Measurements from ENCODE around the gene HTRA1. TPM values are rescaled to one million over a fixed set of nuclear protein-coding genes. Genes with fewer than 3 reads are reported as not detected.

Gene HTRA1
- total RNA-seq, 1 experiment from 2014 or later, result 0.17 TPM

GRCh38 chr10:122493761-122494160 is 32.4 kb downstream of the HTRA1 start:
- CTCF ChIA-PET, result interaction anchor here (0.7 kb wide), 2 partner anchors 21 to 124 kb away, joined by 3 to 5 read pairs; no protein-coding TSS in a partner anchor
- no peaks in the 10 kb centered on the region for H3K27me3 ChIP-seq (replicated peaks; ENCODE audit: insufficient read depth, low read depth, low read length, poor library complexity)
- POLR2A ChIA-PET (ENCODE audit: low non-redundant PET), result no interaction called here
- no peak overlapping the region for H3K27ac ChIP-seq (ENCODE audit: low read depth, low read length, poor library complexity, severe bottlenecking)
- TF ChIP-seq CTCF (conservative IDR thresholded peaks at IDR 0.05; ENCODE audit: low read depth, low read length), result no peak
- no peak for TF ChIP-seq EZH2 (IDR thresholded peaks at IDR 0.05; ENCODE audit: borderline replicate concordance, low read depth, low read length, poor library complexity, severe bottlenecking)
- BruUV-seq (replicated peaks), result no TSS peak
- DNase-seq (ENCODE audit: low spot score), result no peak
- peaks cover 9% of the 10 kb centered on the region for H3K4me1 ChIP-seq (ENCODE audit: insufficient read depth, low read length, poor library complexity, severe bottlenecking)
- intact Hi-C loops (cut with micrococcal nuclease; ENCODE audit: unreplicated experiment), result no loop called here
- H3K4me3 ChIP-seq (ENCODE audit: low read depth, low read length, poor library complexity, severe bottlenecking), result no peak overlapping the region
- H3K9me3 ChIP-seq (ENCODE audit: low read depth, low read length, poor library complexity, severe bottlenecking), result no peaks in the 10 kb centered on the region
- H3K36me3 ChIP-seq (ENCODE audit: insufficient read depth, low read length, poor library complexity, severe bottlenecking), result no peaks in the 10 kb centered on the region

- Histone ChIP-seq H3K27me3 (replicated peaks; ENCODE audit: insufficient read depth, low read depth, low read length, poor library complexity) (no peaks in the 10 kb centered on the region), H3K9me3 (ENCODE audit: low read depth, low read length, poor library complexity, severe bottlenecking) (no peaks in the 10 kb centered on the region), H3K36me3 (ENCODE audit: insufficient read depth, low read length, poor library complexity, severe bottlenecking) (no peaks in the 10 kb centered on the region), H3K4me1 (ENCODE audit: insufficient read depth, low read length, poor library complexity, severe bottlenecking) (peaks cover 9% of the 10 kb centered on the region), H3K27ac (ENCODE audit: low read depth, low read length, poor library complexity, severe bottlenecking) (no peak overlapping the region), H3K4me3 (ENCODE audit: low read depth, low read length, poor library complexity, severe bottlenecking) (no peak overlapping the region)
- no TSS peak for BruUV-seq (replicated peaks)
- CTCF ChIA-PET, result interaction anchor here (0.7 kb wide), 2 partner anchors 20 to 124 kb away, joined by 3 to 5 read pairs; no protein-coding TSS in a partner anchor
- DNase-seq (ENCODE audit: low spot score), result no peak
- no peak for TF ChIP-seq EZH2 (IDR thresholded peaks at IDR 0.05; ENCODE audit: borderline replicate concordance, low read depth, low read length, poor library complexity, severe bottlenecking)
- TF ChIP-seq CTCF (conservative IDR thresholded peaks at IDR 0.05; ENCODE audit: low read depth, low read length), result no peak
- POLR2A ChIA-PET (ENCODE audit: low non-redundant PET), result no interaction called here
- intact Hi-C loops (cut with micrococcal nuclease; ENCODE audit: unreplicated experiment), result no loop called here
Observed at GRCh38 chr10:122494173-122494820, 32.9 kb downstream of the HTRA1 start.

DNA sequence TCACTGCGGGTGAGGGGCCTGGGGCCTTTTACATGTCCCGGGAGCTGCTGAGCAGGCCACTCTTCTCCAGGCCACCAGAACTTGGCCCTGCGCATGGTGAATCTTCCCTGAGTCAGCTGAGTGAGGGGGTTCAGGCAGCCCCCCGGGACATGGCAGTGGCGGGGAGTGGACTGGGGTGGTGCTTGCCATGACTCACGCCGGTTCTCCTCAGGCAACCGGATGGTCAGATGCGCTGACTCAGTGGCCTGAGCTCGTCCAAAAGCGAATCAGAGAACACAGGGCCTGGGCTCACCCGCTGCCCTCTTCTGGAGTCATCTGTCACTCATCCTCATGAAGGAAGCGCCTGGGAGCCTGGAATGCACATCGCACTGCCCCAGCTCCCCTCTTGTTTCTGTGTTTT is 33.5 kb downstream of the HTRA1 start:
- no TSS peak for BruUV-seq (replicated peaks)
- ChIA-PET POLR2A (ENCODE audit: low non-redundant PET) (no interaction called here), CTCF (no interaction called here)
- H3K9me3 ChIP-seq (ENCODE audit: low read depth, low read length, poor library complexity, severe bottlenecking), result no peaks in the 10 kb centered on the region
- DNase-seq (ENCODE audit: low spot score), result no peak
- intact Hi-C loops (cut with micrococcal nuclease; ENCODE audit: unreplicated experiment), result no loop called here
- H3K36me3 ChIP-seq (ENCODE audit: insufficient read depth, low read length, poor library complexity, severe bottlenecking), result no peaks in the 10 kb centered on the region
- no peak overlapping the region for H3K4me3 ChIP-seq (ENCODE audit: low read depth, low read length, poor library complexity, severe bottlenecking)
- TF ChIP-seq CTCF (conservative IDR thresholded peaks at IDR 0.05; ENCODE audit: low read depth, low read length) (no peak), EZH2 (IDR thresholded peaks at IDR 0.05; ENCODE audit: borderline replicate concordance, low read depth, low read length, poor library complexity, severe bottlenecking) (no peak)
- peak overlapping the region; percentile 58 for H3K27ac ChIP-seq (ENCODE audit: low read depth, low read length, poor library complexity, severe bottlenecking)
- H3K27me3 ChIP-seq (replicated peaks; ENCODE audit: insufficient read depth, low read depth, low read length, poor library complexity), result no peaks in the 10 kb centered on the region
- H3K4me1 ChIP-seq (ENCODE audit: insufficient read depth, low read length, poor library complexity, severe bottlenecking), result peaks cover 9% of the 10 kb centered on the region
